NCI-H226 (cell line): Measurements from ENCODE around the gene TMEM72.
A peak's percentile ranks its signal among the peaks of the same experiment; 100 is the strongest.

Source experiments
- DNase-seq: peaks from one replicate; pipeline ENCODE4 v3.0.0-alpha.2; 2015

TMEM72 gene

DNA sequence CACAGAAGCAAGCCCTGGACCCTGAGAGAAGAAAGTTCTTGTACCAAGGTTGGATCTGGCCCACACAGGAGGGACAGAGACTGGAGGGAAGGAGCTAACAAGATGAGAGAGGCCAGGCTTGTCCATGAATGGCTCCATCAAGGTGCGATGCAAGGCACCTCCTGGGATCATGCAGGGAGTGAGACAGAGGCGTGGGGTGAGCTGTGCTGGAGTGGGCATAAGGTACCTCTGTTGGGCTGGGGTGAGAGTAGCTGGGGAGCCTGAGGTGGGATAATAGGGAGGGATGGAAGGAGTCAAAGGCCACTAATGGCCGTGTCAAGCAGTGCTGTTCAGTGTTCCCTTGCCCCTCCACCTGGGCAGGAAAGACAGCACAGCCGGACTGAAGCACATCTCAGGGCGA is 9.9 kb downstream of the TMEM72 start:
- DNase-seq: no peak

DNA sequence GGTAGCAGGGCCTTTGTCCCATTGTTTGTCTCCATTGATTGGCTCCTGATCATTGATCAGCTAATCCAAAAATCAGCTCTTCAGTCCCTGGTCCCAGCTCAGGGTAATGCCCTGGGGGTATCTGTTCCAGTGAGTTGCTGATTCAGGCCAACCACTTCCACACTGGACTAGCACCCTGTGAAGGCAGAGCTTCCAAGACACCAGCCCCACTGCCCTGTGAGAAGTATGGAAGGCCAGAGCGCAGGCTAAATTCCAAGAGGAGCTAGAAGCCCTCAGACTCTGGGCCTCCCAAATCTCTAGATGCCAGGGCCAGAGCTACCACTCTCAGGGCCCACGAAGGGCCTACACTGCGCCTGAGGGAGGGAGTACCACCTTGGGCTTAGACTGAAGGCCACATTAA is 10.4 kb downstream of the TMEM72 start:
- DNase-seq: no peak

DNA sequence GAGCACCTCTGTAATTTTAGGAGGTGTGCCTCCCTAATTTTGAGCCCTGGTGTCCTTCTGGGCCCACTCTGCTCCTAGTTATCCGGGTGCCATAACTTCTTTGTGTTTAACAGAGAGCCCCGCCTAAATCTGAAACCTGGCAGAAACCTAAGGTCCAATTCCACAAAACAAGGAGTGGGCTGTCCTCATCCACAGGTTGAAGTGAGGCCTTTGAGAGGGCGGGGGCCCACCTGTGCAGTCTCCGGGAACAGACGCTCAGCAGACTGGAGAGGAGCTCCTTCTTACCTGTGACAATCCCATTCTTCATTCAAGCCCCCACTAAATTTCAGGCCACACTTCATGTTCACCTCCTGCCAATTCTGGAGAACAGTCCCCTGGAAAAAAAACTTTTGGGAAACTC is 10.9 kb downstream of the TMEM72 start:
- no peak for DNase-seq

GRCh38 chr10:44922796-44923545 is 11.8 kb downstream of the TMEM72 start:
- no peak for DNase-seq

GRCh38 chr10:44923611-44924010 is 12.5 kb downstream of the TMEM72 start:
- no peak for DNase-seq

DNA sequence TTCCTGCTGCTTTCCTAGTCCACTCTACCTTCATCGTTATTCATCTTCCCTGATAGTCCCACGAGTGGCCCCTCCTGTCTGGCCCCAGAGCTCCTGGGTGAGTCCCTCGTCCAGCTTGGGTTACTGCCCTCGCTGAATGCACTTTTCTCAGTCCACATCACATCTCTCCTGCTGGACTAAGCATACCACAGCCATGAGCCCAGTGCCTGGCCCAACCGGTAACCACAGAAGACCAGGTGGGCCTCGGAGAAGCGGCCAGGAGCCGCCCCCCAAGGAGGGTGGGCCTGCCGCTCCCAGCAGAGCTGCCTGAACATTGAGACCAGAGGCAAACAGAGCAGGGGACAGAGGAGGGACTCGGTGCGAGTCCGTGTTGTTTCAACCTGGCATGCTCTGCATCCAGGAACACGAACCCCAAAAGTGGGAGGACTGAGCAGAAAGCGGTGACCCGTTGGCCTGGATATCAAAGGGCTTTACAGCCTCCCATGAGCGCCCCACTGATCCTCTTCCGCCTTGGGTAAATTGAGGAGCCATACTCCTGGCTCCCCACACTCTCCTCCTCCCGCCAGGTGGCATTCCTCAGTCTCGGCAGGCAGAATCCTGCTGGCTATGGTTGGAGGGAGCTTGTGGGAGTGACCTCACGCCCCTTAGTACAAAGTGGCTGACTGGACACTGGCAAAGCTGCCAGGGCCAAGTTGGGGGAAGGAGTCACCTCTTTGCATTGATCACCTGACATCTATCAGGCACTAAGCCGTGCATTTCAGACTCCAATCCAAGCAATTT is 13.3 kb downstream of the TMEM72 start:
- DNase-seq: no peak

DNA sequence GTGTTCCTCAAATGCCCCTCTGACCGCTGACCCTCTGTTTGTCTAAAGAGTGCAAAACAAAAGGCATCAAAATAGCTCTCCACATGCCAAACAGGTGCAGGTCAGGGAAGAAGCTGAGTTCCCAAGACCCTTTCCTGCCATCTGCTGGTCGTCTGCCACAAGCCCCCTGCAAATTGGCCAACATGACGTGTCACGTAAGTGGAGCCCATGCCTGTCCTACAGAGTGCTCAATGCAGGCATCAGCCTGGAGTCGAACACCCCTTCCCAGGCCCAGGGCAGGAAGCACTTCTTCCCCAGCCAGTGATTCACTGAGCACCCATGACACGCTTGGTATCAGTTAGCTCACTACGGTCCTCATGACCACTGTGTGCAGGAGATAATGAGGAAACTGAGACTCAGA is 14.1 kb downstream of the TMEM72 start:
- DNase-seq: no peak

- DNase-seq: no peak
Measured at GRCh38 chr10:44925811-44926750, 14.9 kb downstream of the TMEM72 start.

DNA sequence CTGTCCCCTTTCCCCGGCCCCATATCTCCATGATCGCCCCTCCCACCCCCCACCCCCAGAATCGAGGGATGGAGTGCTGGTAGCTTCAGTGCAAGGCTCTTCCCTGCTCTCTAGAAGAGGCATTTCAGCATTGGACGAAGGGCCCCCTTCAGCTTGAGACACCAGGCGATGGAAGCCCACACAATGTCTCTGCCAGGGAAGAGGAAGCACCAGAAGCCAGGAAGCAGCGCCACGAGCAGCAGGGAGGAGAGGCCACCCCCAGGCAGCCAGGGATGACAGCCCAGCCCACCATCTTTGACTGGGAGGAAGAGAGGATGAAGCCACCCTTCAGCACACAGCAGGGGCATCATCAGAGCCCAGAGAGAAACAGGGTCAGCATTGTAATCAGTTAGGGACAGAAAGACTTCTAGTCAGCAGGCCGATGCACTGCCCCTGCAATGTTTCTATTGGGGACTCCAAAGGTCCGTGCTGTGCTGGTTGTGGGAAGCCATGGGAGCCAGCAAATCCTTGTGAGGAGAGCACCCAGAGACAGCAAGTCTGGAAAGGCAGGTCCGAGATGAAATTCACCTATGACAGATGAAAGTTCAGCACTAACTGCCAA is 15.7 kb downstream of the TMEM72 start:
- peak; percentile 19 for DNase-seq

- no peak for DNase-seq
Measured at GRCh38 chr10:44927352-44927751, 16.2 kb downstream of the TMEM72 start.

GRCh38 chr10:44928462-44928861 is 17.3 kb downstream of the TMEM72 start:
- DNase-seq: no peak

GRCh38 chr10:44929356-44930255 is 18.5 kb downstream of the TMEM72 start:
- no peak for DNase-seq

DNA sequence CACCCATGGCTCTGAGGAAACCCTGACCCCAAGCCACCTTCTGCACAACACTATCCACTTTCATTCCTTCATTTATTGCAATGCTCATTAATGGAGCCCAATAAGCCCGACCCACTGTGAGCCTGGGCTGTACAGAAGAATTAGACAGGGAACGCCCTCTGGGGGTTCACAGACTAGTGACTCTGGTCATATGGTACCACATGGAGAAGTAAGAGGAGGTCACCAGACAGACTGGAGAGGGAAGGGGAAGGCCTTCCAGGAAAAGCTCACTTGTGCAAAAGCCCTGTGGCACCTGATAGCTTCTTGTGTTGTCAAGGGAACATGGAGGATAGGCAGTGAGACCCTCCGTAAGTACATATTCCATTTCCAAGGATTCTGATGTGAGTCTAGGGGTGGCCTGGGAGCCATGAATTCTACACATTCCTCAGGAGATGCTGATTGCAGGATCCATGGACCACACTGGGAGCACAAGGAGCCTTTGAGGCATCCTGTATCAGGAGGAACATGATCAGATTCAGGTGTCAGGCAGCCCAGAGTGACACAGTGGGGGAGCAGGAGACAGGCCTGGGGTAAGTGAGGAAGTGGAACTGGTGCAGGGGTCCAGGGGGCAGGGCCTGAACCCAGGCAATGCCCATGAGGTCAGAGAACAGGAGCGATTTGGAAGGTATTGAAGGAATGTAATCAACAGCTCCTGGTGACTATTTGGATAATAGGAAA is 19.9 kb downstream of the TMEM72 start:
- DNase-seq: no peak

DNA sequence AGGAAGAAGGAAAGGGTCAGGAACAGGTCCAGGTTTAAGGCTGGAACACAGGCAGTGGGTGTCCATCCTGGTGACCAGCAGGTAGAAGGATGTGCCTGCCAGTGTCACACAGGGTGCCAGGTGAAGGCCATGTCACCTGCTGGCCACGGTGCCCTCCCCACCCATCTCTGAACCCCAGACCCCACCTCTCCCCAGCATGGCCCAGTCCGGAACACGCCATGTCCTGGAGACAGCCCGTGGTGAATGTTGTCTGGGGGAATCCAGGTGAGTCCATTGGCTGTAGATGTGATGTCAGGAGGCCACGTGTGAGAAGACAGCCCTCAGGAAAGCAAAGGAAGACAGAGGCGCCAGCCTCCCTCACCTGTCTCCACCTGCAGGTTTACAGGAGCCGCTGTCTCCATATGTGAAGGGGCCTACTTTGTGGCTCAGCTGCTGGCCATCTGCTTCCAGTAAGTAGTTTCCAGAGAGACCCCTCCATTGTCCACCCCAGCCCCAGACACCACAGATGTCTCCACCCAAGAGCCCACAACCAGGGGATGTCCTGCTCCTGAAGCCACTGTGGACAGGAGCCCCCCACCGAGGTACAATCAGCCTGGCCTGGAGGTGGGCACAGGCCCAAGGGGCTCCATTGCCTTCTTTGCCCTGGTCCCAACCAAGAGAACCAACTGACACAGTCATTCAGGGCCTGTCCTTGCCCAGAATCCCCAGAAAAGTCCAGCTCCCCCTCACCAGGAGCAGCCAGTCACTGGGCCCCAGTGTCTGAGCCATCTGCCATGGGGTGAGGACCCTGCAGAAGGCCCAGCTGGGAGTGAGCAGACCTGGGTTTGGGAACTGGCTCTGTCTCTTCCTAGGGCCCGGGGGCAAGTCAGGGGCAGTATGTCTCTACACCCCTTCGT is 20.7 kb downstream of the TMEM72 start:
- no peak for DNase-seq

DNA sequence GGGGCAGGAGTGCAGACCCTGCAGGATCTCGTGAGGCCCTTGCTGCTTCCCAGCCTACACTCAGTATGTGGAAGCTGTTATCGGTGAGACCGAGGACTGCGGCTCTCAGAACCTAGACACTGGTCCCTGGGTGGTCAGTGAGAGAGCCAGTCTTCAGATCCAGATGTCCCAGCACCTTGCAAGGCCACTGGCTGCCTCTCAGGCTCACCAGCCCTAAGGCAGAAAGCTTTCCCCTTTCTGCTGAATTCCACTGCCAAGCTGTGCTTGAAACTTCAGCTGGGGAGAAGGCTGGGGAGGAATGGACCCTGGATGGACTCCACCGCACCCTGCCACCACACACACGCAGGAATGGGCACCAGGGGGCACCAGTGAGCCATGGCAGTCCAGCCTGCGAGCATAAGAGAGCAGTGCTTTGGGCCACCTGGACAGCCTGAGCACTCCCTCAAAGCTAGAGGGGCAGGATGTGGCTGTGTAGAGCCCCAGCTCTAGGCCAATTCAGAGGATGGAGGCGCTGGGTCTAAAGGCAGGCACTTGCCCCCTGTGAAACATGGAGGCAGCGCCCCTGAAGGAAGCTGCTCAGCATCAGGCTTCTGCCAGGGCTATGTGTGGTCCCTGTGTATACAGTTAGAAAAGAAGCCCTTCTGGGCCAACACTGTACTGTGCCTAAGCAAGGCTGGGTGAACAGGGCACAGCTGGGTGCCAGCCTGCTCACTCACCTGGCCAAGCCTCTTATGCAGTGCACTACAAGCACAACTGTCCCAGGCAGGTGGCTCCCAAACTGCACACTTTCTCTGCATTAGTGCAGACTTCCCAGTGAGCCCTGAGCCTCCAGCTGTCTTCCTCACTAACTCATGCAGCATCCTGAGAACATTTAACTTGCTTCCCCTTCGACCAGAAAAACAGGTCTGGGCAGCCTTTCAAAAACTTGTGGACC is 21.6 kb downstream of the TMEM72 start:
- DNase-seq: peak; percentile 60

- no peak for DNase-seq
Measured at GRCh38 chr10:44933451-44934321, 22.5 kb downstream of the TMEM72 start.

DNA sequence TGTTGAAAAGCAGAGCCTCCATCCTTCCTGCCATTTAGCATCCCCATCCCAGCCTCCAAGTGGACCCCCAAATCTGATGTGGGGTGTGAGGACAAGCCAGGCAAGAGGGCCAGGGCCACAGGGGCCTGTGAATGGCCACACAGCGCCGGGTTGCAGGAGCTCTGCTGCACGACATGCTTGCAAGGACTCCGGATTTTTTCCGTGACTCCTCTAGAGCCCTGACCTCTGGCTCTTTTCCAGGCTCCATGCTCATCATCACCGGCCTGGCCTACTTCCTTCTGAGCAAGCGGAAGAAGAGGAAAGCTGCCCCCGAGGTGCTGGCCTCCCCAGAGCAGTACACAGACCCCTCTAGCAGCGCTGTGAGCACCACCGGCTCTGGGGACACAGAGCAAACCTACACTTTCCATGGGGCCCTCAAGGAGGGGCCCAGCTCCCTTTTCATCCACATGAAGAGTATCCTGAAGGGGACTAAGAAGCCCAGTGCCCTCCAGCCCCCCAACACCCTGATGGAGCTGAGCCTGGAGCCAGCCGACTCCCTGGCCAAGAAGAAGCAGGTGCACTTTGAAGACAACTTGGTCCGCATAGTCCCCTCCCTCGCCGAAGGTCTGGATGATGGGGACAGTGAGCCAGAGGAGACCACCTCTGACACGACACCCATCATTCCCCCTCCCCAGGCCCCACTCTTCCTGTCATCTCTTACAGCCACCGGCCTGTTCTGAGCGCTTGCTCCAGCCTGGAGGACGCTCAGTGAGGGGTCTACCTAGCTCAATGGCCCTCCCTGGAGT is 23.5 kb downstream of the TMEM72 start:
- no peak for DNase-seq
